HEK293 (cell line): ENCODE measurements around the gene FGFR2.
"Not testable (repeated sequence)": the region's sequence is repeated elsewhere in the genome, so short reads cannot be mapped to it uniquely, and the experiment has no call there.

ENCODE experiments used
- SP7 ChIP-seq: fragments of 450-650 bp; formaldehyde crosslinking; IDR thresholded peaks from 2 replicates; pipeline ENCODE4 v1.5.1; 2016; ENCODE audit warnings: missing biosample characterization, missing genetic modification characterization
- ZBTB17 ChIP-seq: fragments of 450-650 bp; formaldehyde crosslinking; IDR thresholded peaks from 2 replicates; pipeline ENCODE4 v1.5.1; 2016; ENCODE audit warnings: missing biosample characterization, missing genetic modification characterization
- ZBTB44 ChIP-seq: fragments of 450-650 bp; IDR thresholded peaks from 2 replicates; pipeline ENCODE4 v1.5.1; 2018; ENCODE audit warnings: missing biosample characterization, mild to moderate bottlenecking, missing genetic modification characterization
- ZFP37 ChIP-seq: fragments of 450-650 bp; formaldehyde crosslinking; IDR thresholded peaks from 2 replicates; pipeline ENCODE4 v1.5.1; 2016; ENCODE audit warnings: missing biosample characterization, missing genetic modification characterization
- ZNF133 ChIP-seq: fragments of 450-650 bp; formaldehyde crosslinking; IDR thresholded peaks from 2 replicates; pipeline ENCODE4 v1.5.1; 2016; ENCODE audit warnings: missing biosample characterization, missing genetic modification characterization
- ZNF19 ChIP-seq: fragments of 450-650 bp; formaldehyde crosslinking; IDR thresholded peaks from 2 replicates; pipeline ENCODE4; 2016; ENCODE audit warnings: missing biosample characterization, missing genetic modification characterization, low read depth
- ZNF610 ChIP-seq: fragments of 450-650 bp; formaldehyde crosslinking; IDR thresholded peaks from 2 replicates; pipeline ENCODE4 v1.5.1; 2016; ENCODE audit warnings: missing biosample characterization, missing genetic modification characterization, borderline replicate concordance
- ZNF837 ChIP-seq: fragments of 450-650 bp; formaldehyde crosslinking; IDR thresholded peaks from 2 replicates; pipeline ENCODE4 v1.5.1; 2016; ENCODE audit warnings: missing biosample characterization, missing genetic modification characterization
- TF ChIP-seq, protein P1 (sequence below): fragments of 450-650 bp; formaldehyde crosslinking; IDR thresholded peaks from 2 replicates; pipeline ENCODE4 v1.5.1; 2016; ENCODE audit warnings: missing biosample characterization, missing genetic modification characterization
- TF ChIP-seq, protein P2 (sequence below): fragments of 450-650 bp; formaldehyde crosslinking; IDR thresholded peaks from 2 replicates; pipeline ENCODE4 v1.5.1; 2016; ENCODE audit warnings: missing biosample characterization, missing genetic modification characterization
- TF ChIP-seq, protein P3 (sequence below): fragments of 450-650 bp; formaldehyde crosslinking; IDR thresholded peaks from 2 replicates; pipeline ENCODE4 v1.5.1; 2016; ENCODE audit warnings: missing biosample characterization, missing genetic modification characterization

GRCh38 chr10:121554916-121555315, 43.3 kb downstream of the FGFR2 start:
- not testable (repeated sequence) for TF ChIP-seq ZBTB44; ZBTB17 (tag by site-specific recombination); SP7 (tag by site-specific recombination); ZNF133 (tag by site-specific recombination); ZFP37 (tag by site-specific recombination); ZNF19 (tag by site-specific recombination); ZNF610 (tag by site-specific recombination); ZNF837 (tag by site-specific recombination)
- TF ChIP-seq, protein P1, sequence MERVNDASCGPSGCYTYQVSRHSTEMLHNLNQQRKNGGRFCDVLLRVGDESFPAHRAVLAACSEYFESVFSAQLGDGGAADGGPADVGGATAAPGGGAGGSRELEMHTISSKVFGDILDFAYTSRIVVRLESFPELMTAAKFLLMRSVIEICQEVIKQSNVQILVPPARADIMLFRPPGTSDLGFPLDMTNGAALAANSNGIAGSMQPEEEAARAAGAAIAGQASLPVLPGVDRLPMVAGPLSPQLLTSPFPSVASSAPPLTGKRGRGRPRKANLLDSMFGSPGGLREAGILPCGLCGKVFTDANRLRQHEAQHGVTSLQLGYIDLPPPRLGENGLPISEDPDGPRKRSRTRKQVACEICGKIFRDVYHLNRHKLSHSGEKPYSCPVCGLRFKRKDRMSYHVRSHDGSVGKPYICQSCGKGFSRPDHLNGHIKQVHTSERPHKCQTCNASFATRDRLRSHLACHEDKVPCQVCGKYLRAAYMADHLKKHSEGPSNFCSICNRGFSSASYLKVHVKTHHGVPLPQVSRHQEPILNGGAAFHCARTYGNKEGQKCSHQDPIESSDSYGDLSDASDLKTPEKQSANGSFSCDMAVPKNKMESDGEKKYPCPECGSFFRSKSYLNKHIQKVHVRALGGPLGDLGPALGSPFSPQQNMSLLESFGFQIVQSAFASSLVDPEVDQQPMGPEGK: not testable (repeated sequence)
- TF ChIP-seq, protein P2, sequence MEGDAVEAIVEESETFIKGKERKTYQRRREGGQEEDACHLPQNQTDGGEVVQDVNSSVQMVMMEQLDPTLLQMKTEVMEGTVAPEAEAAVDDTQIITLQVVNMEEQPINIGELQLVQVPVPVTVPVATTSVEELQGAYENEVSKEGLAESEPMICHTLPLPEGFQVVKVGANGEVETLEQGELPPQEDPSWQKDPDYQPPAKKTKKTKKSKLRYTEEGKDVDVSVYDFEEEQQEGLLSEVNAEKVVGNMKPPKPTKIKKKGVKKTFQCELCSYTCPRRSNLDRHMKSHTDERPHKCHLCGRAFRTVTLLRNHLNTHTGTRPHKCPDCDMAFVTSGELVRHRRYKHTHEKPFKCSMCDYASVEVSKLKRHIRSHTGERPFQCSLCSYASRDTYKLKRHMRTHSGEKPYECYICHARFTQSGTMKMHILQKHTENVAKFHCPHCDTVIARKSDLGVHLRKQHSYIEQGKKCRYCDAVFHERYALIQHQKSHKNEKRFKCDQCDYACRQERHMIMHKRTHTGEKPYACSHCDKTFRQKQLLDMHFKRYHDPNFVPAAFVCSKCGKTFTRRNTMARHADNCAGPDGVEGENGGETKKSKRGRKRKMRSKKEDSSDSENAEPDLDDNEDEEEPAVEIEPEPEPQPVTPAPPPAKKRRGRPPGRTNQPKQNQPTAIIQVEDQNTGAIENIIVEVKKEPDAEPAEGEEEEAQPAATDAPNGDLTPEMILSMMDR (tag by site-specific recombination): not testable (repeated sequence)
- TF ChIP-seq, protein P3, sequence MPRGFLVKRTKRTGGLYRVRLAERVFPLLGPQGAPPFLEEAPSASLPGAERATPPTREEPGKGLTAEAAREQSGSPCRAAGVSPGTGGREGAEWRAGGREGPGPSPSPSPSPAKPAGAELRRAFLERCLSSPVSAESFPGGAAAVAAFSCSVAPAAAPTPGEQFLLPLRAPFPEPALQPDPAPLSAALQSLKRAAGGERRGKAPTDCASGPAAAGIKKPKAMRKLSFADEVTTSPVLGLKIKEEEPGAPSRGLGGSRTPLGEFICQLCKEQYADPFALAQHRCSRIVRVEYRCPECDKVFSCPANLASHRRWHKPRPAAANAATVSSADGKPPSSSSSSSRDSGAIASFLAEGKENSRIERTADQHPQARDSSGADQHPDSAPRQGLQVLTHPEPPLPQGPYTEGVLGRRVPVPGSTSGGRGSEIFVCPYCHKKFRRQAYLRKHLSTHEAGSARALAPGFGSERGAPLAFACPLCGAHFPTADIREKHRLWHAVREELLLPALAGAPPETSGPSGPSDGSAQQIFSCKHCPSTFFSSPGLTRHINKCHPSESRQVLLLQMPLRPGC: not testable (repeated sequence)
